ENCODE results near the gene STEEP1.
"Not testable (repeated sequence)": the region's sequence is repeated elsewhere in the genome, so short reads cannot be mapped to it uniquely, and the experiment has no call there.

The STEEP1 gene

GRCh38 chrX:119523664-119524184, 41.5 kb downstream of the STEEP1 start:
- 73% methylated on average over 1 of the region's 1 CpG for WGBS
- no peaks in the 10 kb centered on the region for H3K9me3 ChIP-seq (ENCODE audit: insufficient read depth, low read depth, low read length)

GRCh38 chrX:119521246-119521645, 44.0 kb downstream of the STEEP1 start:
- 95% methylated on average over 4 of the region's 6 CpGs for WGBS
- H3K27me3 ChIP-seq (ENCODE audit: insufficient read depth, low read length): no peaks in the 10 kb centered on the region

More at GRCh38 chrX:119523664-119524184, 41.5 kb downstream of the STEEP1 start:
- Histone ChIP-seq H3K4me3 (ENCODE audit: low read length) (no peak overlapping the region), H3K4me1 (ENCODE audit: insufficient read depth, low read length) (no peaks in the 10 kb centered on the region), H3K27ac (ENCODE audit: low read depth, low read length) (no peak overlapping the region), H3K27me3 (ENCODE audit: insufficient read depth, low read length) (no peaks in the 10 kb centered on the region), H3K36me3 (ENCODE audit: insufficient read depth, low read length) (no peaks in the 10 kb centered on the region), H3K9ac (ENCODE audit: low read depth, low read length) (no peak overlapping the region)

GRCh38 chrX:119518371-119518770, 46.8 kb downstream of the STEEP1 start:
- WGBS: 86% methylated on average over 3 of the region's 4 CpGs
- H3K27me3 ChIP-seq (ENCODE audit: insufficient read depth, low read length): no peaks in the 10 kb centered on the region
- H3K4me3 ChIP-seq (ENCODE audit: low read length): no peak overlapping the region
- H3K9ac ChIP-seq (ENCODE audit: low read depth, low read length): no peak overlapping the region
- H3K27ac ChIP-seq (ENCODE audit: low read depth, low read length): no peak overlapping the region
- no peaks in the 10 kb centered on the region for H3K4me1 ChIP-seq (ENCODE audit: insufficient read depth, low read length)
- H3K36me3 ChIP-seq (ENCODE audit: insufficient read depth, low read length): no peaks in the 10 kb centered on the region
- H3K9me3 ChIP-seq (ENCODE audit: insufficient read depth, low read depth, low read length): no peaks in the 10 kb centered on the region

More at GRCh38 chrX:119521246-119521645, 44.0 kb downstream of the STEEP1 start:
- no peaks in the 10 kb centered on the region for H3K9me3 ChIP-seq (ENCODE audit: insufficient read depth, low read depth, low read length)
- no peaks in the 10 kb centered on the region for H3K36me3 ChIP-seq (ENCODE audit: insufficient read depth, low read length)
- no peaks in the 10 kb centered on the region for H3K4me1 ChIP-seq (ENCODE audit: insufficient read depth, low read length)
- no peak overlapping the region for H3K9ac ChIP-seq (ENCODE audit: low read depth, low read length)
- no peak overlapping the region for H3K27ac ChIP-seq (ENCODE audit: low read depth, low read length)
- H3K4me3 ChIP-seq (ENCODE audit: low read length): no peak overlapping the region

GRCh38 chrX:119516157-119516702, 49.0 kb downstream of the STEEP1 start:
- Histone ChIP-seq H3K9ac (ENCODE audit: low read depth, low read length) (no peak overlapping the region), H3K4me1 (ENCODE audit: insufficient read depth, low read length) (no peaks in the 10 kb centered on the region)
- WGBS: 30% methylated on average over 5 of the region's 5 CpGs

GRCh38 chrX:119512146-119512800, 52.9 kb downstream of the STEEP1 start:
- no peak overlapping the region for H3K9ac ChIP-seq (ENCODE audit: low read depth, low read length)
- 69% methylated on average over 14 of the region's 14 CpGs for WGBS

More at GRCh38 chrX:119516157-119516702, 49.0 kb downstream of the STEEP1 start:
- Histone ChIP-seq H3K4me3 (ENCODE audit: low read length) (no peak overlapping the region), H3K9me3 (ENCODE audit: insufficient read depth, low read depth, low read length) (no peaks in the 10 kb centered on the region), H3K36me3 (ENCODE audit: insufficient read depth, low read length) (no peaks in the 10 kb centered on the region), H3K27me3 (ENCODE audit: insufficient read depth, low read length) (no peaks in the 10 kb centered on the region), H3K27ac (ENCODE audit: low read depth, low read length) (no peak overlapping the region)

GRCh38 chrX:119507206-119507605, 58.0 kb downstream of the STEEP1 start:
- Histone ChIP-seq H3K27me3 (ENCODE audit: insufficient read depth, low read length) (no peaks in the 10 kb centered on the region), H3K4me3 (ENCODE audit: low read length) (no peak overlapping the region), H3K9ac (ENCODE audit: low read depth, low read length) (no peak overlapping the region), H3K27ac (ENCODE audit: low read depth, low read length) (no peak overlapping the region), H3K36me3 (ENCODE audit: insufficient read depth, low read length) (no peaks in the 10 kb centered on the region), H3K4me1 (ENCODE audit: insufficient read depth, low read length) (no peaks in the 10 kb centered on the region), H3K9me3 (ENCODE audit: insufficient read depth, low read depth, low read length) (no peaks in the 10 kb centered on the region)
- WGBS: 96% methylated on average over 6 of the region's 6 CpGs

More at GRCh38 chrX:119512146-119512800, 52.9 kb downstream of the STEEP1 start:
- no peaks in the 10 kb centered on the region for H3K9me3 ChIP-seq (ENCODE audit: insufficient read depth, low read depth, low read length)
- H3K4me1 ChIP-seq (ENCODE audit: insufficient read depth, low read length): no peaks in the 10 kb centered on the region
- H3K27ac ChIP-seq (ENCODE audit: low read depth, low read length): no peak overlapping the region
- H3K4me3 ChIP-seq (ENCODE audit: low read length): no peak overlapping the region
- H3K27me3 ChIP-seq (ENCODE audit: insufficient read depth, low read length): no peaks in the 10 kb centered on the region
- H3K36me3 ChIP-seq (ENCODE audit: insufficient read depth, low read length): no peaks in the 10 kb centered on the region

GRCh38 chrX:119505945-119506344, 59.3 kb downstream of the STEEP1 start:
- H3K9ac ChIP-seq (ENCODE audit: low read depth, low read length): no peak overlapping the region
- WGBS: 94% methylated on average over 3 of the region's 4 CpGs
- H3K4me3 ChIP-seq (ENCODE audit: low read length): no peak overlapping the region
- H3K9me3 ChIP-seq (ENCODE audit: insufficient read depth, low read depth, low read length): no peaks in the 10 kb centered on the region
- no peaks in the 10 kb centered on the region for H3K27me3 ChIP-seq (ENCODE audit: insufficient read depth, low read length)
- H3K36me3 ChIP-seq (ENCODE audit: insufficient read depth, low read length): no peaks in the 10 kb centered on the region
- H3K4me1 ChIP-seq (ENCODE audit: insufficient read depth, low read length): no peaks in the 10 kb centered on the region
- H3K27ac ChIP-seq (ENCODE audit: low read depth, low read length): no peak overlapping the region

DNA sequence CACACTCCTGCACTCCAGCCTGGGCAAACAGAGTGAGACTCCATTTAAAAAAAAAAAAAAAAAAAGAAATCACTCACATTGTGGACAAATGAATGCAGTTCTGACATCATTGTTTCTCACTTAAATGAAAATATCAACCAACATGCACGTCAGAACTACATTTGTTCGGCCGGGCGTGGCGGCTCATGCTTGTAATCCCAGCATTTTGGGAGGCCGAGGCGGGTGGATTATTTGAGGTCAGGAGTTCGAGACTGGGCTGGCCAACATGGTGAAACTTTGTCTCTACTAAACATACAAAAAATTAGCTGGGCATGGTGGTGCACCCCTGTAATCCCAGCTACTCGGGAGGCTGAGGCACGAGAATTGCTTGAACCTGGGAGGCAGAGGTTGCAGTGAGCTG, 60.1 kb downstream of the STEEP1 start:
- not testable (repeated sequence) for H3K9me3 ChIP-seq (ENCODE audit: insufficient read depth, low read depth, low read length); H3K36me3 ChIP-seq (ENCODE audit: insufficient read depth, low read length); H3K9ac ChIP-seq (ENCODE audit: low read depth, low read length); H3K4me3 ChIP-seq (ENCODE audit: low read length); H3K27me3 ChIP-seq (ENCODE audit: insufficient read depth, low read length); H3K4me1 ChIP-seq (ENCODE audit: insufficient read depth, low read length); H3K27ac ChIP-seq (ENCODE audit: low read depth, low read length)
- WGBS: 98% methylated on average over 10 of the region's 10 CpGs

DNA sequence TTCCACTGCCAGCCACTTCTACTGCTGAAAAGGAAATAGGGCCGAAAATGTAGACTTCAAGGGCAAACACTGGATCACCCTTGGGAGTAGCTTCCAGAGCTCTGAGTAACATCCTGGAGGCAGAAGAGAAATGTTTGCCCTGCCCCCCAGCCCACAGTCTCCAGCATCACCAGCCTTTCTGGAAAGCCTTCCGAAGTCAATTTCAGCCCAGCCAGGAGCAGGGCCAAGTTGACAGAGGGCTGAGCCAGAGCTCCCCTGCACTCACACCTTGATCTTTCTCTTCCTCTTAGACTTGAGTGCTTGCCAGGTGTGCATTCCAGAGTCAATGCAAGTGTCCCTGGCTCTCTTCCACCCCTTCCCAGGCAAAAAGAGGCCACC, 61.7 kb downstream of the STEEP1 start:
- no peaks in the 10 kb centered on the region for H3K27me3 ChIP-seq (ENCODE audit: insufficient read depth, low read length)
- H3K36me3 ChIP-seq (ENCODE audit: insufficient read depth, low read length): no peaks in the 10 kb centered on the region
- no peak overlapping the region for H3K4me3 ChIP-seq (ENCODE audit: low read length)
- H3K4me1 ChIP-seq (ENCODE audit: insufficient read depth, low read length): no peaks in the 10 kb centered on the region
- no peak overlapping the region for H3K9ac ChIP-seq (ENCODE audit: low read depth, low read length)
- H3K9me3 ChIP-seq (ENCODE audit: insufficient read depth, low read depth, low read length): no peaks in the 10 kb centered on the region
- WGBS: 75% methylated on average over 2 of the region's 2 CpGs
- no peak overlapping the region for H3K27ac ChIP-seq (ENCODE audit: low read depth, low read length)

- no peak overlapping the region for H3K27ac ChIP-seq (ENCODE audit: low read depth, low read length)
- H3K9me3 ChIP-seq (ENCODE audit: insufficient read depth, low read depth, low read length): no peaks in the 10 kb centered on the region
- no peaks in the 10 kb centered on the region for H3K27me3 ChIP-seq (ENCODE audit: insufficient read depth, low read length)
- 81% methylated on average over 11 of the region's 11 CpGs for WGBS
- H3K36me3 ChIP-seq (ENCODE audit: insufficient read depth, low read length): no peaks in the 10 kb centered on the region
- no peak overlapping the region for H3K4me3 ChIP-seq (ENCODE audit: low read length)
- H3K4me1 ChIP-seq (ENCODE audit: insufficient read depth, low read length): no peaks in the 10 kb centered on the region
- H3K9ac ChIP-seq (ENCODE audit: low read depth, low read length): no peak overlapping the region
Measured at GRCh38 chrX:119502727-119503483, 62.3 kb downstream of the STEEP1 start.

DNA sequence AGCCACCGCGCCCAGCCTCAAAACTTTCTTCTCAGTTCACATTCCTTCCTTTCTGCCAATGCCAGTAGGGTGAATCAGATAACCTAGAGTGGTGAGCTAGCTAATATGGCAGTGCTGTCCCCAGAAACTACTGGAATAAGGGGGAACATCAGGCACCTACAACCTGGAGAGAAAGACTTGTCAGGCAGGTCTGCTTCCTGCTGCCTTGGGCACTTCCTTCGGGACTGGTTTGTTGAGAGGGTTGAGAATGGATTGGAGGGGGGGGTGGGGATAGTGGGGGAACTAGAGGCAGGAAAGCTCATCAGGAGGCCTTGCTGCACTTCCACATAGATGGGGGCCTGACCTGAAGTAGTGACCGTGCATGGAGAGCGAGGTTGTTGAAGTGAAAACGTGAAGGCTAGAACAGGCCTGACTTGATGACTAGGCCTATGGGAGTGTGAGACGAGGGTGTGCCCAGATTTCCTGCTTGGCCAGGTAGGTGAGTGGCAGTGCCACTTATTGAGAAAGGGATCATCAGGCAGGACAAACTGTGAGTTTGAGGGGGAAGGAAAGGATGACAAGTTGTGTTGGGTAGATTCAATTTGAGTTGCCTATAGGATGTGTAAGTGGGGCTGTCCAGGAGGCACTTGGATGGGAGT, 63.6 kb downstream of the STEEP1 start:
- Histone ChIP-seq H3K36me3 (ENCODE audit: insufficient read depth, low read length) (no peaks in the 10 kb centered on the region), H3K4me3 (ENCODE audit: low read length) (no peak overlapping the region), H3K9me3 (ENCODE audit: insufficient read depth, low read depth, low read length) (no peaks in the 10 kb centered on the region), H3K9ac (ENCODE audit: low read depth, low read length) (no peak overlapping the region), H3K4me1 (ENCODE audit: insufficient read depth, low read length) (no peaks in the 10 kb centered on the region), H3K27me3 (ENCODE audit: insufficient read depth, low read length) (no peaks in the 10 kb centered on the region), H3K27ac (ENCODE audit: low read depth, low read length) (no peak overlapping the region)
- WGBS: 96% methylated on average over 7 of the region's 7 CpGs
